ENCODE measurements around the gene UCHL5.

- TF ChIP-seq FOXA1 (IDR thresholded peaks at IDR 0.05) (no peak), REST (IDR thresholded peaks at IDR 0.05) (no peak), HNF4A (conservative IDR thresholded peaks at IDR 0.05) (no peak), SP1 (IDR thresholded peaks at IDR 0.05) (no peak)
- TF ChIP-seq, protein P1, sequence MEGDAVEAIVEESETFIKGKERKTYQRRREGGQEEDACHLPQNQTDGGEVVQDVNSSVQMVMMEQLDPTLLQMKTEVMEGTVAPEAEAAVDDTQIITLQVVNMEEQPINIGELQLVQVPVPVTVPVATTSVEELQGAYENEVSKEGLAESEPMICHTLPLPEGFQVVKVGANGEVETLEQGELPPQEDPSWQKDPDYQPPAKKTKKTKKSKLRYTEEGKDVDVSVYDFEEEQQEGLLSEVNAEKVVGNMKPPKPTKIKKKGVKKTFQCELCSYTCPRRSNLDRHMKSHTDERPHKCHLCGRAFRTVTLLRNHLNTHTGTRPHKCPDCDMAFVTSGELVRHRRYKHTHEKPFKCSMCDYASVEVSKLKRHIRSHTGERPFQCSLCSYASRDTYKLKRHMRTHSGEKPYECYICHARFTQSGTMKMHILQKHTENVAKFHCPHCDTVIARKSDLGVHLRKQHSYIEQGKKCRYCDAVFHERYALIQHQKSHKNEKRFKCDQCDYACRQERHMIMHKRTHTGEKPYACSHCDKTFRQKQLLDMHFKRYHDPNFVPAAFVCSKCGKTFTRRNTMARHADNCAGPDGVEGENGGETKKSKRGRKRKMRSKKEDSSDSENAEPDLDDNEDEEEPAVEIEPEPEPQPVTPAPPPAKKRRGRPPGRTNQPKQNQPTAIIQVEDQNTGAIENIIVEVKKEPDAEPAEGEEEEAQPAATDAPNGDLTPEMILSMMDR (IDR thresholded peaks at IDR 0.05; ENCODE audit: low read depth, low read length, missing input control): no peak
- TF ChIP-seq, protein P2, sequence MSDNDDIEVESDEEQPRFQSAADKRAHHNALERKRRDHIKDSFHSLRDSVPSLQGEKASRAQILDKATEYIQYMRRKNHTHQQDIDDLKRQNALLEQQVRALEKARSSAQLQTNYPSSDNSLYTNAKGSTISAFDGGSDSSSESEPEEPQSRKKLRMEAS (IDR thresholded peaks at IDR 0.05): no peak
Measured at GRCh38 chr1:192967211-192967877, 91.8 kb downstream of the UCHL5 start.
